Nephron (organoid): ENCODE data around the gene ZBED4.

Source experiments
- H3K27ac Mint-ChIP-seq, 3 experiments: 2 replicates each; pipeline ENCODE4 v1.8.0; 2020; ENCODE audit warnings: mixed read lengths in 3 of 3, mild to moderate bottlenecking in 2 of 3, moderate library complexity in 1 of 3
- H3K27me3 Mint-ChIP-seq: 2 replicates; pipeline ENCODE4 v1.8.0; 2021; ENCODE audit warnings: low read depth, mild to moderate bottlenecking, moderate library complexity, mixed read lengths
- H3K36me3 Mint-ChIP-seq: 2 replicates; pipeline ENCODE4 v1.8.0; 2020; ENCODE audit warnings: low read depth, mixed read lengths
- H3K4me1 Mint-ChIP-seq: 2 replicates; pipeline ENCODE4 v1.8.0; 2020; ENCODE audit warnings: mixed read lengths
- H3K4me3 Mint-ChIP-seq, 3 experiments: 2 replicates each; pipeline ENCODE4 v1.8.0; 2020; ENCODE audit warnings: mild to moderate bottlenecking in 3 of 3, mixed read lengths in 3 of 3, moderate library complexity in 2 of 3
- H3K9me3 Mint-ChIP-seq: 2 replicates; pipeline ENCODE4 v1.8.0; 2020; ENCODE audit warnings: mixed read lengths
- TF ChIP-seq, protein P1 (sequence below), 3 experiments: fragments of 200-600 bp; sonication (generic); IDR thresholded peaks; one replicate each; pipeline ENCODE4 v1.5.0; 2021; ENCODE audit warnings: antibody characterized with exemption in 3 of 3; ENCODE audit not compliant: unreplicated experiment in 3 of 3

Gene ZBED4

DNA sequence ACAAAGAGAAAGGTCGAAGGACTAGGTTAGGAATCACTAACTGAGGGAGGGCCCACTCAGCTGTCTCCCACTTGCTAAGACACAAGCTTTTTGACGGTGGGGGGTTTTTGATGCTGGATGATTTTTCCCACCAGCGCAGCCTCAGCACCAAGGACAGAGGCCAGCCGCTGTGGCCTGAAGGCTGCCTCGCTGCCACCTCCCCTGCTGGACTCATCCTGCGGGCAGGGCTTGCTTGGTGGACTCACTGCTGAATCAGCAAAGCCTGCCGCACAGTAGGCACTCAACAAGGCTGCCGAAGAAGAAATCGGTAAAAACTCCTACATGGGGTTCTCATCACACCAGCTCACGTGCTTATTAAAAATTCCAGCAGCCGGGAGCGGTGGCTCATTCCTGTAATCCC lies 62.0 kb downstream of the ZBED4 start:
- Mint-ChIP-seq H3K27ac (no peak overlapping the region), H3K27me3 (peaks cover 3% of the 10 kb centered on the region), H3K9me3 (no peaks in the 10 kb centered on the region), H3K36me3 (peaks cover 8% of the 10 kb centered on the region), H3K4me1 (peaks cover 7% of the 10 kb centered on the region), H3K4me3 (peak overlapping the region; percentile 59 to 69 (median 65))
- TF ChIP-seq, protein P1, sequence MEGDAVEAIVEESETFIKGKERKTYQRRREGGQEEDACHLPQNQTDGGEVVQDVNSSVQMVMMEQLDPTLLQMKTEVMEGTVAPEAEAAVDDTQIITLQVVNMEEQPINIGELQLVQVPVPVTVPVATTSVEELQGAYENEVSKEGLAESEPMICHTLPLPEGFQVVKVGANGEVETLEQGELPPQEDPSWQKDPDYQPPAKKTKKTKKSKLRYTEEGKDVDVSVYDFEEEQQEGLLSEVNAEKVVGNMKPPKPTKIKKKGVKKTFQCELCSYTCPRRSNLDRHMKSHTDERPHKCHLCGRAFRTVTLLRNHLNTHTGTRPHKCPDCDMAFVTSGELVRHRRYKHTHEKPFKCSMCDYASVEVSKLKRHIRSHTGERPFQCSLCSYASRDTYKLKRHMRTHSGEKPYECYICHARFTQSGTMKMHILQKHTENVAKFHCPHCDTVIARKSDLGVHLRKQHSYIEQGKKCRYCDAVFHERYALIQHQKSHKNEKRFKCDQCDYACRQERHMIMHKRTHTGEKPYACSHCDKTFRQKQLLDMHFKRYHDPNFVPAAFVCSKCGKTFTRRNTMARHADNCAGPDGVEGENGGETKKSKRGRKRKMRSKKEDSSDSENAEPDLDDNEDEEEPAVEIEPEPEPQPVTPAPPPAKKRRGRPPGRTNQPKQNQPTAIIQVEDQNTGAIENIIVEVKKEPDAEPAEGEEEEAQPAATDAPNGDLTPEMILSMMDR (IDR thresholded peaks at IDR 0.05; ENCODE audit: unreplicated experiment in 3 of 3) = no peak

DNA sequence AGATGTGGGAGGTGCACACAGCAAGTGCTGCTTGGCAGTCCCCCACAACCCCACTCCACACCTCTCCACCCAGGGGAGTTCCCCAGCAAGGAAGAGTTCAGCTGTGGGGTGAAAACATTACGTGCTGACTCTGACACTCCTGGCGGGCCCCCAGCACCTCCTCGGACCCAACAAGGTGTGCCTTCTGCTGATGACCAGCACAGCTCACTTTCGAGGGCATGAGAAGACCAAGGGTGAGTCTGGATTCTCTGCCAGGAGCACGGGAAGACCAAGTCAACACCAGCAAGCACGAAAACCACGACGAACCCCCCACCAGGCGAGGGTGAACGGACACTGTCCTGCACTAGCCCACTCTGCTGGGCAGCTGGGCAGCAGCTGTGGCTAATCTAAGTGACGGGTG lies 63.2 kb downstream of the ZBED4 start:
- Mint-ChIP-seq H3K9me3 (no peaks in the 10 kb centered on the region), H3K27me3 (peaks cover 3% of the 10 kb centered on the region), H3K27ac (no peak overlapping the region), H3K36me3 (peaks cover 8% of the 10 kb centered on the region), H3K4me1 (peaks cover 7% of the 10 kb centered on the region), H3K4me3 (peak overlapping the region; percentile 89 to 94 (median 93))
- TF ChIP-seq, protein P1 (IDR thresholded peaks at IDR 0.05; ENCODE audit: unreplicated experiment in 3 of 3) = no peak

DNA sequence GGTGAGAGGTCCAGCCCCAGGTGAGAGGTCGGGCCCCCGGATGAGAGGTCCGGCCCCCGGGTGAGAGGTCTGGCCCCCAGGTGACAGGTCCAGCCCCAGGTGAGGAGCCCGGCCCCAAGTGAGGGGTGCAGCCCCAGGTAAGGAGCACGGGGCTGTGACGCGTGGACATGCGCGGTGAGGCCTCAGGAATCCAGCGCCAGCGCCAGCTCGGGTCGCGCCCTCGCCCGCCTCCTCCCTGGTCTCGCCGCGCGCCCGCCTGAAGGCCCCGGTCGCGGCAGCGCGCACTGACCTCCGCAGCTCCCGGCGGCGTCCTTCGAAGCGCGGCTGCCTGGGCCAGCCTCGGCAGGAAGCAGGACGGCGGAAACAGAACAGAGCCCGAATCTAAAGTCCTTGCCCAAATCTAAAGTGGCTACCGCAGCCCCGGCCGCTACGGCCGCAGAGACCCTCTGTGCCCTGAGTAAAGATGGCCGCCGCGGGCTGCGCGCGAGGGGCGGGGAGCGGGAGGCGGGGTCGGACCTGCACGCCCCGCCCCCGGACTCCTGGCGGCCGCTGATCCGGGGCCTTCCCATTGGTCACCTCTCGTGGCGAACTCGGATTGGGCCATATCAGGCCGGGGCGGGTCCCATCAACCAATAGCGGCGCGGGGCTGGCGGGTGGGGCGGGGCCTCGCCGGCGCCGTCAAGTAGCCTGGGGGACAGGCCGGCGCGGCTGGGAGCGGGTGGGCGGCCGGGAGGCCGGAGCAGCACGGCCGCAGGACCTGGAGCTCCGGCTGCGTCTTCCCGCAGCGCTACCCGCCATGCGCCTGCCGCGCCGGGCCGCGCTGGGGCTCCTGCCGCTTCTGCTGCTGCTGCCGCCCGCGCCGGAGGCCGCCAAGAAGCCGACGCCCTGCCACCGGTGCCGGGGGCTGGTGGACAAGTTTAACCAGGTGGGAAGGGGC lies 64.6 kb downstream of the ZBED4 start, which contains the start of the genes ALG12 and CRELD2:
ALG12 (minus strand) TSS at position 465 of the 937 bp plus-strand sequence. CDS start 4,673 bp downstream, outside the sequence.
CRELD2 (plus strand) TSS at position 661 of the 937 bp plus-strand sequence; CDS start at position 797, 136 bp downstream.
- peak within 1 kb of the TSS; percentile 63 to 88 (median 82) for H3K27ac Mint-ChIP-seq

DNA sequence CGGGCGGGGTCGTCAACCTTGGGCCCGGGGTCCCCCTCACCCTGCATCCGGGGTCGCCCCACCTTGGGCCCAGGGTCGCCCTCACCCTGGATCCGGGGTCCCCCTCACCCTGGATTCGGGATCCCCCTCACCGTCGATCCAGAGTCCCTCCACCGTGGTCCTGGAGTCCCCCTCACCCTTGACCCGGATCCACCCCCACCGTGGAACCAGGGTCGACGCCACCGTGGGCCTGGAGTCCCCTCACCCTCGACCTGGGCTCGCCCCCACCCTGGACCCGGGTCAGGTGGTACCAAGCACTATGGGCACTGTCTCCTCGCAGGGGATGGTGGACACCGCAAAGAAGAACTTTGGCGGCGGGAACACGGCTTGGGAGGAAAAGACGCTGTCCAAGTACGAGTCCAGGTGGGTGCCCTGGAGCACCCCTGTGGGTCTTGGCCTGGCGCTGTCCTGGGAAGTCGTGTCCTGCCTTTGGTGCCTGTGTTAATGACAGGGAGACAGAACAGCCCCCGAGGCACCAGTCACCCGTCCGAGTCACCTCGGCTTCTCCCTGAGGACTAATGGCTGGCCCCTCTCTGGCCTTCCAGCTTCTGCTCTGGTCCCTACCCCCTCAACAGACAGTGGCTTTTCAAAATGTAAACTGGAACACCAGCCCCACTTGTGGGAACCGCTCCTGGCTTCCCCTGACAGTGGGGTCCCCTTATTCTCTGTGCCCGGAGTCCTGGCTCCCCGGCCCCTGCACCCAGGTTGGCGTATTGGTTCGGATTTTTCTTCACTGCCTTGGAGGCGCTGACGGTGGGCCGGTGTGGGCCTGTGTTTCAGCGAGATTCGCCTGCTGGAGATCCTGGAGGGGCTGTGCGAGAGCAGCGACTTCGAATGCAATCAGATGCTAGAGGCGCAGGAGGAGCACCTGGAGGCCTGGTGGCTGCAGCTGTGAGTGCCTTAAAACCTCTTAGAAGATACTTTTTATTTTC lies 65.6 kb downstream of the ZBED4 start:
- Mint-ChIP-seq H3K27me3 (peaks cover 3% of the 10 kb centered on the region), H3K4me1 (peaks cover 7% of the 10 kb centered on the region), H3K36me3 (no peaks in the 10 kb centered on the region), H3K9me3 (no peaks in the 10 kb centered on the region), H3K27ac (no peak overlapping the region), H3K4me3 (peak overlapping the region; percentile 81 to 86 (median 85))
- TF ChIP-seq, protein P1 (IDR thresholded peaks at IDR 0.05; ENCODE audit: unreplicated experiment in 3 of 3) = no peak

More for the DNA sequence above, 64.6 kb downstream of the ZBED4 start, which contains the start of the genes ALG12 and CRELD2:
- TF ChIP-seq, protein P1 (IDR thresholded peaks at IDR 0.05; ENCODE audit: unreplicated experiment in 3 of 3) = no peak
- Mint-ChIP-seq H3K4me1 (peaks cover 7% of the 10 kb centered on the region), H3K4me3 (peak within 1 kb of the TSS; percentile 89 to 94 (median 93)), H3K36me3 (peaks cover 5% of the 10 kb centered on the region), H3K27me3 (peaks cover 3% of the 10 kb centered on the region), H3K9me3 (no peaks in the 10 kb centered on the region)

DNA sequence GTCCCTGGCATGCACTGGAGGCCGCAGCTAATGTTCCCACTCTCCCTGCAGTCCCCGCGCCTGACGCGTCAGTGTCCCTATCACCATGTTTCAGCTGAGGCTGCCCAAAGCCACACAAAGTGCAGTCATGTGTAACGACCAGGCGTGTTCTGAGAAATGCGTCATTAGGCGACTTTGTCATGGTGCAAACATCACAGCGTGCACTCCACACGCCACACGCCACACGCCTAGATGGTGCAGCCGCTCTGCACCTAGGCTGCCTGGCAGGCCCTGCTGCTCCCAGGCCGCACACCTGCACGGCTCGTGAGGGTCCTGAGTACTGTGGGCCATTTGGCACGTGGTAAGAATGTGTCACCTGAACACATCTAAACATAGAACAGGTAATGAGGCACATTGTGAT lies 67.2 kb downstream of the ZBED4 start:
- Mint-ChIP-seq H3K36me3 (peaks cover 7% of the 10 kb centered on the region), H3K27ac (no peak overlapping the region), H3K9me3 (no peaks in the 10 kb centered on the region), H3K27me3 (no peaks in the 10 kb centered on the region), H3K4me3 (peak overlapping the region; percentile 59 to 77 (median 74)), H3K4me1 (peaks cover 7% of the 10 kb centered on the region)
- TF ChIP-seq, protein P1 (IDR thresholded peaks at IDR 0.05; ENCODE audit: unreplicated experiment in 3 of 3) = no peak
